ENCODE data around the gene OGDH. TPM values are rescaled to one million over a fixed set of nuclear protein-coding genes. Genes with fewer than 3 reads are reported as not detected.

OGDH gene
- total RNA-seq (100 to 1,000 TPM in 2 of 4 donors, 10 to 100 TPM in 2; 65.5 to 102 (median 98.3) TPM), polyA plus RNA-seq (10 to 100 TPM; 39.0 to 74.4 (median 68.0) TPM)

DNA sequence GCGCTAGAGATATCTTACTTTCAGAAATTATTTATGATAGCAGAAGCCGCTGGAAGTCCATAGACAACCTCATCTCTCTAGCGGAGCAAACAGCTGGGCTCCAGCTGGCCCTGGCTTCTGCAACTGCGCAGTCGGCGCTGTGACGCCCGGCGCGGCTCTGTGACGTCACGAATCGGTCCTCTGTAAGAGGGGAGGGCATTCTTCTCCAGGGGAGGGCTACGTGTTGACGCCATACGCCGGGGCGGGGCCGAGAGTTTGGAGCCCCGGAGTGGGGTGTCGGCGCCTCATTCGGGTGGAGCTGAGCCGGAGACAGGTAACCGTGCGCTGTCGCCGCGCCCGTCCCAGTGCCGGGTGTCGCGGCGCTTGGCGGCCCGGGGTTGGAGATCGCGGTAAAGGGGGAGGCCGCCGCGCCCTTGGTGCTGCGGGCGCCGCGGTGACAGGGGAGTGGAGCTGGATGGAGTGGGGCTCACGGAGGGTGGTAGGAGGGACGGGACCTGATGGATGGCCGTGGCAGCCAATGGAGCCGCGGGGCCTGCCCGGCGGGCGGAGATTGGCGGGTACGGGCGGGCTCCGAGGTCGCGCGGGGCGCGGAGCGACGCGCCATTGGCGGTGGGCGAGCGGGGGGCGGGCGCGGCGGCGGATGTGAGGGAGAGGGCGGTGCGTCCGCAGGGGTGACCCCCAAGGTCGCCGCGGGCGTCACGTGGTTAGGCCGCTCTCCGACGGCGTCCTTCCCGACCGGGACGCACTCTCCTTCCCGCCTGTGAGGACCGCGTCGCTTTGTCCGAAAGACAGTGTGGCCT lies at the start of gene OGDH:
Gene OGDH (plus strand): TSS at position 287 of the 800 bp plus-strand sequence. CDS start 17,717 bp downstream, outside the sequence.
- intact Hi-C loops (cut with DNase I), result loop anchor here (1.0 to 10.0 kb wide), 6 partner anchors 24 to 508 kb away; partner anchors contain the start of genes H2AZ2, PPIA, PURB and TBRG4
- 0 to 1% methylated on average over 93 of the region's 93 CpGs for WGBS, 2 donors
- Histone ChIP-seq H3K36me3 (peaks cover 0 to 2% (median 0%) of the 10 kb centered on the region in 4 donors), H3K27me3 (no peaks in the 10 kb centered on the region), H3K27ac (peak within 1 kb of the TSS; percentile 97 to 100 (median 98)), H3K4me3 (peak within 1 kb of the TSS; percentile 70 to 97 (median 78)), H3K4me1 (peaks cover 0 to 32% (median 25%) of the 10 kb centered on the region in 4 donors), H3K9me3 (no peaks in the 10 kb centered on the region)
- TF ChIP-seq POLR2A (IDR thresholded peaks at IDR 0.05) (peak; percentile 91 to 97), POLR2AphosphoS5 (IDR thresholded peaks at IDR 0.05) (peak; percentile 97 to 98 (median 98)), EP300 (IDR thresholded peaks at IDR 0.05) (peak in 2 of 4 donors; percentile 66 to 86)
- TF ChIP-seq, protein P1, sequence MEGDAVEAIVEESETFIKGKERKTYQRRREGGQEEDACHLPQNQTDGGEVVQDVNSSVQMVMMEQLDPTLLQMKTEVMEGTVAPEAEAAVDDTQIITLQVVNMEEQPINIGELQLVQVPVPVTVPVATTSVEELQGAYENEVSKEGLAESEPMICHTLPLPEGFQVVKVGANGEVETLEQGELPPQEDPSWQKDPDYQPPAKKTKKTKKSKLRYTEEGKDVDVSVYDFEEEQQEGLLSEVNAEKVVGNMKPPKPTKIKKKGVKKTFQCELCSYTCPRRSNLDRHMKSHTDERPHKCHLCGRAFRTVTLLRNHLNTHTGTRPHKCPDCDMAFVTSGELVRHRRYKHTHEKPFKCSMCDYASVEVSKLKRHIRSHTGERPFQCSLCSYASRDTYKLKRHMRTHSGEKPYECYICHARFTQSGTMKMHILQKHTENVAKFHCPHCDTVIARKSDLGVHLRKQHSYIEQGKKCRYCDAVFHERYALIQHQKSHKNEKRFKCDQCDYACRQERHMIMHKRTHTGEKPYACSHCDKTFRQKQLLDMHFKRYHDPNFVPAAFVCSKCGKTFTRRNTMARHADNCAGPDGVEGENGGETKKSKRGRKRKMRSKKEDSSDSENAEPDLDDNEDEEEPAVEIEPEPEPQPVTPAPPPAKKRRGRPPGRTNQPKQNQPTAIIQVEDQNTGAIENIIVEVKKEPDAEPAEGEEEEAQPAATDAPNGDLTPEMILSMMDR (IDR thresholded peaks at IDR 0.05), result no peak
- peak; percentile 100 for DNase-seq

DNA sequence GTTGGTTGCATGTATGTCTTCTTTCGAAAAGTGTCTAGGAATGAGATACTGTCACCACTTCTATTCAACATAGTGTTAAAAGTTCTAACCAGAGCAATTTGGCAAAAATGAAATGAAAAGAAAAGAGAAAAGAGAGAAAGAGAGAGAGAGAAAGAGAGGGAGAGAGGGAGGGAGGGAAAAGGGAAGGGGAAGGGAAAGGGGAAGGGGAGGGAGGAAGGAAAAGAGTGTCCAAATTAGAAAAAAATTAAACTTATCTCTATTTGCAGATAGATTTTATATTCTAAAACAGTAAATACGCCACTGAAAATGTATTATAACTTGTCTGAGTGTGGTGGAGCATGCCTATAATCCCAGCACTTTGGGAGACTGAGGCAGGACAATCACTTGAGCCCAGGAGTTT lies 48.9 kb upstream of the OGDH start:
- DNase-seq, result no peak
- no peaks in the 10 kb centered on the region for H3K27me3 ChIP-seq
- 87 to 92% methylated on average over 2 of the region's 2 CpGs for WGBS, 2 donors
- TF ChIP-seq POLR2AphosphoS5 (IDR thresholded peaks at IDR 0.05) (no peak), POLR2A (IDR thresholded peaks at IDR 0.05) (no peak), EP300 (IDR thresholded peaks at IDR 0.05) (no peak)
- TF ChIP-seq, protein P1 (IDR thresholded peaks at IDR 0.05), result no peak
- H3K4me1 ChIP-seq, result no peaks in the 10 kb centered on the region
- no peaks in the 10 kb centered on the region for H3K36me3 ChIP-seq
- H3K4me3 ChIP-seq, result no peak overlapping the region
- no peaks in the 10 kb centered on the region for H3K9me3 ChIP-seq
- intact Hi-C loops (cut with DNase I), result no loop called here
- no peak overlapping the region for H3K27ac ChIP-seq

DNA sequence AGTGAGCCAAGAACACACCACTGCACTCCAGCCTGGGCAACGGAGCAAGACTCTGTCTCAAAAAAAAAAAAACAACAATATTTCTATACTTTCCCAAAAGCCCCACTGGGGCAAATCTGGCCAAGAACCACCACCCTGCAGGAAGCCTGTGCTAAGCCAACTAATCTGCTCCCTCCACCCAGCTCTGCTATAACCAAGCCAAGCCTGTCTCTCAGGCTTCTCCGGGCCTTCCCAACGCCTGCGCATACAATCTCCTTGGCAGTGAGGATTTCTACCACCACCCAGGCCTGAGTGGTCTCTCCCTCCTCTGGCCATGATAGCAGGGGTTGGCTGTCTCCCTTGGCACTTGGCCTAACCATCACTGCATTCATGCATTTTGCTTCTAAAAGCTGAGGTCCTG lies 46.9 kb upstream of the OGDH start:
- DNase-seq, result no peak

DNA sequence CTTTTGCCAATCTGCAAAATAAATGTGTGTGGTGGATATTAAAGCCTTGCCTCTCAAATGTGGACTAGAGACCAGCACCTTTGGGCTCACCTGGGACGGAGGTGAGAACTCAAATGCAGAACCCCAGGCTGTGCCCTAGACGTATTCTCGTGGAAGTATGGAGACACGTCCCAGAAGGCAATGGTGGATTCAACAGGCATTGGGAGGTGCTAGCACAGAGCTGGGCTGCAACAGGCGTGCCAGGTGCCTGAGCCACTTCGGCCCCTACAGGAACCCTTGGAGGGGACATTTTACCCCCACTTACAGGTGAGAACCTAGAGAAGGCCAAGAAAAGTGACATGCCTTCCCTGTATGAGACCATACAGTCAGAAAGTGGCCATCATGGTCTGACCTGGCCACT lies 44.9 kb upstream of the OGDH start:
- DNase-seq, result no peak
- H3K27ac ChIP-seq, result no peak overlapping the region
- H3K27me3 ChIP-seq, result no peaks in the 10 kb centered on the region
- no peaks in the 10 kb centered on the region for H3K4me1 ChIP-seq
- H3K4me3 ChIP-seq, result no peak overlapping the region
- H3K36me3 ChIP-seq, result peaks cover 0 to 28% (median 9%) of the 10 kb centered on the region in 4 donors
- intact Hi-C loops (cut with DNase I), result no loop called here
- H3K9me3 ChIP-seq, result no peaks in the 10 kb centered on the region
- TF ChIP-seq, protein P1 (IDR thresholded peaks at IDR 0.05), result no peak
- TF ChIP-seq POLR2AphosphoS5 (IDR thresholded peaks at IDR 0.05), result peak in 1 of 4 donors; percentile 3
- WGBS, 2 donors, result 87 to 93% methylated on average over 6 of the region's 6 CpGs

More for the DNA sequence above, 46.9 kb upstream of the OGDH start:
- intact Hi-C loops (cut with DNase I), result no loop called here
- 91 to 95% methylated on average over 4 of the region's 4 CpGs for WGBS, 2 donors
- Histone ChIP-seq H3K27ac (no peak overlapping the region), H3K4me1 (no peaks in the 10 kb centered on the region), H3K9me3 (no peaks in the 10 kb centered on the region), H3K27me3 (no peaks in the 10 kb centered on the region), H3K36me3 (peaks cover 0 to 8% (median under 1%) of the 10 kb centered on the region in 4 donors), H3K4me3 (no peak overlapping the region)
- TF ChIP-seq POLR2A (IDR thresholded peaks at IDR 0.05) (no peak), POLR2AphosphoS5 (IDR thresholded peaks at IDR 0.05) (peak in 1 of 4 donors; percentile 6), EP300 (IDR thresholded peaks at IDR 0.05) (no peak)
- TF ChIP-seq, protein P1 (IDR thresholded peaks at IDR 0.05), result no peak
